GM21737 (cell line): ENCODE data around the gene CATSPERD.

ENCODE experiments used
- ATAC-seq: cut with Tn5 transposase; IDR thresholded peaks from one replicate; pipeline ENCODE4 v1.9.1; 2021; ENCODE audit warnings: mild to moderate bottlenecking, moderate library complexity; ENCODE audit not compliant: unreplicated experiment

CATSPERD gene

DNA sequence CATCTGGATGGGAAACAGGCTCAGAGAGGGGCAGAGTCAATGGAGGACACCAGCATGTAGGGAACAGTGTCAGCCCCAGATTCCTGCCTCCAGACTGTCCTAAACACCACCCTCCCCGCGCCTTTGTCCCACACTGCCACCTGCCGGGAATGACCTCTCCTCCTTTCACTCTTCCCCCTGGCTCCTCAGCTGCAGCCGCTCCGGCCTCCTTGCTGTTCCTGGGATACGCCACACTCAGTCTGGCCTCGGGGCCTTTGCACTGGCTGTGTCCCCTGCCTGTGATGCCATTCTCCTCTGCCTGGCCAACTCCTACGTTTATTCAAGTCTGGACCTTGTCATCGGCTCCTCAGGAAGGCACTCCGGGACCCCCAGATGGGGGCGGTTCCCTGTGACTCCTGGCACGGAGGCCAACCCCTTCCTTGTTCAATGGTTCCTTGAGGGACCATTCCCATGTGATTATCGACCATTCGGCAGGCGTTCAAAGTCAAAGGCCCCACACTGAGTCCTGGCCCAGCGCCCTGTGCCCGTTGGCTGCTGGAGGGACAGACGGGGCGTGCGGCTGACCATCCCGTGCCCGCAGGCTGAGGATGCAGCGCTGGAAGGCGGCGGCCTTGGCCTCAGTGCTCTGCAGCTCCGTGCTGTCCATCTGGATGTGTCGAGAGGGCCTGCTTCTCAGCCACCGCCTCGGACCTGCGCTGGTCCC, 103.3 kb downstream of the CATSPERD start:
- no peak for ATAC-seq

- no peak for ATAC-seq
These were observed 104.3 kb downstream of the CATSPERD start for GRCh38 chr19:5824751-5825150.

DNA sequence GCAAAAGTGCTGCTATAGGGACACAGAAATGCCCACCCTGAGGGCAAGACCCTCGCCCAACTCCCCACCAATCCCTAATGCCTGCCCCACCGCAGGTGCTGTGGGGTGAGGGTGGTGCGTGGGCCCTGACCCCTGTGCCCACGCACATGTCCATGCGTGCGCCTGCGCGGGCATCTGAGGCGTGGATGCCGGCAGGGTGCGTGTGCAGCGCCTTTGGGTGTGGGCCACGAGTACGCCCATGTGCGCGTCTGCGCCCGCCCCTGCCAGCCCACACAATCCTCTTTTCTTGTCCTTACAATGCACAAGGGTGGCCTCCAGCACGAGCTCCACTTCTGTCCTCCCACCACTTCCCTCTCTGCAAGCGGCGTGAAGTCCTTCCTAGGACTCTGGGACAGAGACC, 104.7 kb downstream of the CATSPERD start:
- no peak for ATAC-seq

- ATAC-seq = no peak
These were observed 106.3 kb downstream of the CATSPERD start for GRCh38 chr19:5826531-5827341.

DNA sequence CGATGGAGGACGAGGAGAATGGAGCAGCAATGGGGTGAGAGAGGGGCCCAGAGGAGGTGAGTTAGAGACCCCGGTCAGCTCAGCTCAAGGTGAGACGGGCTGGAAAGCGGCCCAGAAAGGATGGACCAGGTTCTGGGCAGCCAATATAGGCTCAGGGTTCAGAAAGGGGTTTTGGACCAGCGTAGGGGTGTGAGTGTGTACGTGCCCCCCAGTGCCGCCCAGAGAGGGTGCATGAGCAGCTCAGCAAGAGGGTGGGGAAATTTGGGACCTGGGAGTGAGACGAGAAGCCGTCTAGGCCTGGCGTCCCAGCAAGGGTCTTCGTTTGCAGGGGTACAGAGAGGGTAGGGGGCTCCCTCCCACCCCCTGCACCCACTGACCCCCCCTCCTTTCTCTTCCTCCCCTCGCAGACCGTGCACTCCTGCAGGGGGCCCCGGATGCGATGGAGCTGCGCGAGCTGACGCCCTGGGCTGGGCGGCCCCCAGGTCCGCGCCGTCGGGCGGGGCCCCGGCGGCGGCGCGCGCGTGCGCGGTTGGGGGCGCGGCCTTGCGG, 107.0 kb downstream of the CATSPERD start:
- ATAC-seq = no peak

DNA sequence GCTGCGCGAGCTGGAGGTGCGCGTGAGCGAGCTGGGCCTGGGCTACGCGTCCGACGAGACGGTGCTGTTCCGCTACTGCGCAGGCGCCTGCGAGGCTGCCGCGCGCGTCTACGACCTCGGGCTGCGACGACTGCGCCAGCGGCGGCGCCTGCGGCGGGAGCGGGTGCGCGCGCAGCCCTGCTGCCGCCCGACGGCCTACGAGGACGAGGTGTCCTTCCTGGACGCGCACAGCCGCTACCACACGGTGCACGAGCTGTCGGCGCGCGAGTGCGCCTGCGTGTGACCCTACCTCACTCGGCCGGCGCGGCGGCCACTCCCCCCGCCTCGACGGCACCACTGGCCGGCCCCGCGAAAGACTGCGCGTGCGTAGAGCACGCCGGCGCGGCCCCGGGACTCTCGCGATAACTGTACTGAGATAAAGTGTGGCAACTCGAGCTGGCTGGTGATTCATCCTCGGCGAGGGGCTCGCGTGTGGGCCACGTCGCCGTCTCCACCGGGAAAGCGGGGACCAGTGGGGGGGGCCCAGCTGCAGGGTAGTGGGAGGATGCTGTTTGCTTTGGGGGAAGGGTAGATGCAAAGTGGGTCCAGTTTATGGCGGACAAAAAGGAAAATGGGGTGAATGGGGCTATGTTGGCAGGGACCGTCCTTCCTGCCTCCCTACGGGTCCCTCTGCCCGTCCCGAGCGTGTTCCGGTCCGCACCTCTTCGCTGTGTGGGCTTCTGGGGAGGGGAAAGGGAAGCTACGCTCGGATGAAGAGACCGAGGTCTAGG, 107.6 kb downstream of the CATSPERD start:
- ATAC-seq = peak; percentile 55
